Activated CD4-positive, alpha-beta T cell treated with anti-CD3 and anti-CD28 coated beads, Interleukin-10, Interleukin-2, amounts not matched to agents 100 ng/mL and 50 ng/mL, durations not matched to agents 16 hours and 8 hours (primary cell): Measurements from ENCODE around the gene TNIK.
"Not testable (repeated sequence)": the region's sequence is repeated elsewhere in the genome, so short reads cannot be mapped to it uniquely, and the experiment has no call there.

ENCODE experiments used
- DNase-seq: peaks from one replicate; pipeline ENCODE4 v3.0.0-alpha.2; 2020

Gene TNIK

GRCh38 chr3:171445620-171446204 is 14.5 kb downstream of the TNIK start:
- no peak for DNase-seq

GRCh38 chr3:171444001-171444690 is 16.1 kb downstream of the TNIK start:
- no peak for DNase-seq

- no peak for DNase-seq
These were observed 16.8 kb downstream of the TNIK start for GRCh38 chr3:171443211-171443957.

GRCh38 chr3:171442184-171442583 is 18.0 kb downstream of the TNIK start:
- no peak for DNase-seq

- DNase-seq, result no peak
These were observed 18.8 kb downstream of the TNIK start for GRCh38 chr3:171441381-171441780.

- DNase-seq, result no peak
These were observed 20.2 kb downstream of the TNIK start for GRCh38 chr3:171439996-171440395.

GRCh38 chr3:171437115-171437756 is 23.0 kb downstream of the TNIK start:
- DNase-seq, result no peak

GRCh38 chr3:171436380-171436779 is 23.8 kb downstream of the TNIK start:
- DNase-seq, result no peak

- DNase-seq, result no peak
These were observed 24.4 kb downstream of the TNIK start for GRCh38 chr3:171435757-171436156.

GRCh38 chr3:171435143-171435542 is 25.1 kb downstream of the TNIK start:
- DNase-seq, result no peak

GRCh38 chr3:171432548-171432947 is 27.7 kb downstream of the TNIK start:
- DNase-seq, result no peak

GRCh38 chr3:171431550-171431949 is 28.7 kb downstream of the TNIK start:
- DNase-seq, result no peak

- DNase-seq, result no peak
These were observed 29.7 kb downstream of the TNIK start for GRCh38 chr3:171430530-171430929.

GRCh38 chr3:171429635-171430034 is 30.6 kb downstream of the TNIK start:
- no peak for DNase-seq

- DNase-seq, result no peak
These were observed 31.3 kb downstream of the TNIK start for GRCh38 chr3:171428892-171429291.

- DNase-seq, result no peak
These were observed 31.9 kb downstream of the TNIK start for GRCh38 chr3:171428321-171428787.

- DNase-seq, result no peak
These were observed 32.4 kb downstream of the TNIK start for GRCh38 chr3:171427771-171428320.

- not testable (repeated sequence) for DNase-seq
These were observed 36.1 kb downstream of the TNIK start for GRCh38 chr3:171424063-171424462.

GRCh38 chr3:171422855-171423254 is 37.4 kb downstream of the TNIK start:
- not testable (repeated sequence) for DNase-seq

- no peak for DNase-seq
These were observed 39.5 kb downstream of the TNIK start for GRCh38 chr3:171420667-171421066.

GRCh38 chr3:171419457-171419856 is 40.7 kb downstream of the TNIK start:
- no peak for DNase-seq

GRCh38 chr3:171417813-171418212 is 42.4 kb downstream of the TNIK start:
- DNase-seq, result no peak

GRCh38 chr3:171417137-171417536 is 43.1 kb downstream of the TNIK start:
- no peak for DNase-seq
